ENCODE measurements around the gene CSN2.
A peak's percentile ranks its signal among the peaks of the same experiment; 100 is the strongest.

CSN2 gene

GRCh38 chr4:69909195-69909594 is 56.3 kb downstream of the CSN2 start:
- H2AK5ac ChIP-seq (ENCODE audit: low read length), result no peak overlapping the region
- no peaks in the 10 kb centered on the region for H3K27me3 ChIP-seq (ENCODE audit: insufficient read depth, low read length)
- no peak overlapping the region for H3K14ac ChIP-seq (ENCODE audit: low read length)
- H3K27ac ChIP-seq (ENCODE audit: low read depth, low read length), result no peak overlapping the region
- no peaks in the 10 kb centered on the region for H3K79me1 ChIP-seq (ENCODE audit: low read length)
- H2BK12ac ChIP-seq (ENCODE audit: low read length), result no peak overlapping the region
- no CpG with 5 or more reads among the region's 4 CpGs for WGBS (ENCODE audit: extremely low coverage, insufficient coverage, insufficient read length)
- no peak overlapping the region for H3K23ac ChIP-seq (ENCODE audit: low read length)
- DNase-seq, result no peak
- H3K18ac ChIP-seq (ENCODE audit: low read length), result no peak overlapping the region
- no peak overlapping the region for H2AFZ ChIP-seq (ENCODE audit: insufficient read depth, low read length, poor library complexity)
- no peaks in the 10 kb centered on the region for H3K79me2 ChIP-seq (ENCODE audit: control insufficient read depth, insufficient read depth, low read length, poor library complexity)
- H3K4me2 ChIP-seq (ENCODE audit: low read length), result no peak overlapping the region
- H3K9me3 ChIP-seq (ENCODE audit: insufficient read depth, low read depth, low read length), result no peaks in the 10 kb centered on the region
- no peaks in the 10 kb centered on the region for H3K4me1 ChIP-seq (ENCODE audit: control insufficient read depth in 1 of 2, insufficient read depth in 2 of 2, low read length in 2 of 2)
- no peak overlapping the region for H2BK120ac ChIP-seq (ENCODE audit: insufficient read depth, low read length, poor library complexity)
- no peaks in the 10 kb centered on the region for H3K36me3 ChIP-seq (ENCODE audit: control insufficient read depth in 1 of 2, insufficient read depth in 2 of 2, low read length in 2 of 2)
- H3K9ac ChIP-seq (ENCODE audit: low read length), result no peak overlapping the region
- H3K4me3 ChIP-seq (ENCODE audit: low read depth, low read length), result no peak overlapping the region
- H4K12ac ChIP-seq (ENCODE audit: low read depth, low read length), result no peak overlapping the region
- no peak overlapping the region for H4K91ac ChIP-seq (ENCODE audit: low read depth, low read length)
- H2BK5ac ChIP-seq (ENCODE audit: low read depth, low read length, poor library complexity), result no peak overlapping the region
- H3K4ac ChIP-seq (ENCODE audit: low read depth, low read length), result no peak overlapping the region
- H4K8ac ChIP-seq (ENCODE audit: low read depth, low read length), result no peak overlapping the region

- H3K27me3 ChIP-seq (ENCODE audit: insufficient read depth, low read length), result no peaks in the 10 kb centered on the region
- DNase-seq, result peak in 1 of 2 donors; percentile 38
- no peak overlapping the region for H2AK5ac ChIP-seq (ENCODE audit: low read length)
- no peaks in the 10 kb centered on the region for H3K36me3 ChIP-seq (ENCODE audit: control insufficient read depth in 1 of 2, insufficient read depth in 2 of 2, low read length in 2 of 2)
- H3K9ac ChIP-seq (ENCODE audit: low read length), result no peak overlapping the region
- no peak overlapping the region for H2BK12ac ChIP-seq (ENCODE audit: low read length)
- no peak overlapping the region for H3K23ac ChIP-seq (ENCODE audit: low read length)
- H3K4me2 ChIP-seq (ENCODE audit: low read length), result no peak overlapping the region
- H3K9me3 ChIP-seq (ENCODE audit: insufficient read depth, low read depth, low read length), result no peaks in the 10 kb centered on the region
- no CpG with 5 or more reads among the region's 1 CpG for WGBS (ENCODE audit: extremely low coverage, insufficient coverage, insufficient read length)
- H2BK120ac ChIP-seq (ENCODE audit: insufficient read depth, low read length, poor library complexity), result no peak overlapping the region
- no peaks in the 10 kb centered on the region for H3K79me1 ChIP-seq (ENCODE audit: low read length)
- no peak overlapping the region for H3K18ac ChIP-seq (ENCODE audit: low read length)
- no peak overlapping the region for H3K4me3 ChIP-seq (ENCODE audit: low read depth, low read length)
- H3K27ac ChIP-seq (ENCODE audit: low read depth, low read length), result peak overlapping the region; percentile 26
- no peaks in the 10 kb centered on the region for H3K4me1 ChIP-seq (ENCODE audit: control insufficient read depth in 1 of 2, insufficient read depth in 2 of 2, low read length in 2 of 2)
- no peak overlapping the region for H4K12ac ChIP-seq (ENCODE audit: low read depth, low read length)
- H4K91ac ChIP-seq (ENCODE audit: low read depth, low read length), result no peak overlapping the region
- no peak overlapping the region for H2BK5ac ChIP-seq (ENCODE audit: low read depth, low read length, poor library complexity)
- no peaks in the 10 kb centered on the region for H3K79me2 ChIP-seq (ENCODE audit: control insufficient read depth, insufficient read depth, low read length, poor library complexity)
- H3K14ac ChIP-seq (ENCODE audit: low read length), result no peak overlapping the region
- H3K4ac ChIP-seq (ENCODE audit: low read depth, low read length), result no peak overlapping the region
- no peak overlapping the region for H4K8ac ChIP-seq (ENCODE audit: low read depth, low read length)
- no peak overlapping the region for H2AFZ ChIP-seq (ENCODE audit: insufficient read depth, low read length, poor library complexity)
These were observed 58.4 kb downstream of the CSN2 start for GRCh38 chr4:69907151-69907550.
